MG63 (cell line): ENCODE results near the gene PRKAG2. TPM values are rescaled to one million over a fixed set of nuclear protein-coding genes. Genes with fewer than 3 reads are reported as not detected.

Source experiments
- DNase-seq: peaks from one replicate; pipeline ENCODE4 v3.0.0-alpha.2; 2020
- H3K27me3 ChIP-seq: fragments of 250-450 bp; sonication (Bioruptor Pico); 2 replicates; pipeline ENCODE4 v1.5.1; 2020; ENCODE audit warnings: mild to moderate bottlenecking, moderate library complexity
- H3K36me3 ChIP-seq: fragments of 250-450 bp; sonication (Bioruptor Pico); 2 replicates; pipeline ENCODE4 v1.5.1; 2020; ENCODE audit warnings: mild to moderate bottlenecking, moderate library complexity
- H3K4me3 ChIP-seq: fragments of 250-450 bp; sonication (Bioruptor Pico); 2 replicates; pipeline ENCODE4 v1.5.1; 2020; ENCODE audit warnings: mild to moderate bottlenecking, moderate library complexity
- H3K9me3 ChIP-seq: fragments of 250-450 bp; sonication (Bioruptor Pico); 2 replicates; pipeline ENCODE4 v1.5.1; 2020; ENCODE audit warnings: mild to moderate bottlenecking, moderate library complexity
- total RNA-seq: library from RNA; depleted of rRNA; stranded (reverse); fragments of >200 nt; shearing (Covaris generic); gene quantifications from 2 replicates; pipeline ENCODE4 v1.2.3, GENCODE V29; 2014; ENCODE audit warnings: low replicate concordance

Gene PRKAG2
- total RNA-seq, 1 experiment from 2014 or later, result 15.2 TPM

- Histone ChIP-seq H3K9me3 (no peaks in the 10 kb centered on the region), H3K4me3 (no peak overlapping the region), H3K27me3 (no peaks in the 10 kb centered on the region), H3K36me3 (no peaks in the 10 kb centered on the region)
- no peak for DNase-seq
These were observed 54.3 kb downstream of the PRKAG2 start for GRCh38 chr7:151822541-151823181.

GRCh38 chr7:151821806-151822540, 54.9 kb downstream of the PRKAG2 start:
- DNase-seq, result no peak
- H3K27me3 ChIP-seq, result no peaks in the 10 kb centered on the region
- H3K9me3 ChIP-seq, result no peaks in the 10 kb centered on the region
- H3K36me3 ChIP-seq, result no peaks in the 10 kb centered on the region
- no peak overlapping the region for H3K4me3 ChIP-seq

- no peaks in the 10 kb centered on the region for H3K27me3 ChIP-seq
- H3K36me3 ChIP-seq, result no peaks in the 10 kb centered on the region
- no peak overlapping the region for H3K4me3 ChIP-seq
- no peaks in the 10 kb centered on the region for H3K9me3 ChIP-seq
- no peak for DNase-seq
These were observed 55.7 kb downstream of the PRKAG2 start for GRCh38 chr7:151821226-151821625.

GRCh38 chr7:151820491-151821105, 56.3 kb downstream of the PRKAG2 start:
- Histone ChIP-seq H3K4me3 (no peak overlapping the region), H3K36me3 (no peaks in the 10 kb centered on the region), H3K9me3 (no peaks in the 10 kb centered on the region), H3K27me3 (no peaks in the 10 kb centered on the region)
- no peak for DNase-seq

GRCh38 chr7:151819866-151820265, 57.0 kb downstream of the PRKAG2 start:
- no peaks in the 10 kb centered on the region for H3K9me3 ChIP-seq
- no peak for DNase-seq
- H3K4me3 ChIP-seq, result no peak overlapping the region
- no peaks in the 10 kb centered on the region for H3K36me3 ChIP-seq
- no peaks in the 10 kb centered on the region for H3K27me3 ChIP-seq

GRCh38 chr7:151818674-151819519, 58.0 kb downstream of the PRKAG2 start:
- no peaks in the 10 kb centered on the region for H3K9me3 ChIP-seq
- no peak for DNase-seq
- no peaks in the 10 kb centered on the region for H3K36me3 ChIP-seq
- H3K4me3 ChIP-seq, result no peak overlapping the region
- H3K27me3 ChIP-seq, result no peaks in the 10 kb centered on the region

GRCh38 chr7:151817981-151818673, 58.8 kb downstream of the PRKAG2 start:
- no peaks in the 10 kb centered on the region for H3K27me3 ChIP-seq
- H3K4me3 ChIP-seq, result no peak overlapping the region
- H3K36me3 ChIP-seq, result no peaks in the 10 kb centered on the region
- no peak for DNase-seq
- no peaks in the 10 kb centered on the region for H3K9me3 ChIP-seq

- no peaks in the 10 kb centered on the region for H3K27me3 ChIP-seq
- no peak for DNase-seq
- no peaks in the 10 kb centered on the region for H3K36me3 ChIP-seq
- H3K9me3 ChIP-seq, result no peaks in the 10 kb centered on the region
- H3K4me3 ChIP-seq, result no peak overlapping the region
These were observed 59.6 kb downstream of the PRKAG2 start for GRCh38 chr7:151817315-151817690.

- Histone ChIP-seq H3K27me3 (no peaks in the 10 kb centered on the region), H3K9me3 (no peaks in the 10 kb centered on the region), H3K4me3 (no peak overlapping the region), H3K36me3 (no peaks in the 10 kb centered on the region)
- DNase-seq, result no peak
These were observed 60.2 kb downstream of the PRKAG2 start for GRCh38 chr7:151816562-151817314.

GRCh38 chr7:151815419-151815818, 61.5 kb downstream of the PRKAG2 start:
- no peaks in the 10 kb centered on the region for H3K36me3 ChIP-seq
- H3K4me3 ChIP-seq, result no peak overlapping the region
- no peak for DNase-seq
- no peaks in the 10 kb centered on the region for H3K9me3 ChIP-seq
- no peaks in the 10 kb centered on the region for H3K27me3 ChIP-seq

- no peaks in the 10 kb centered on the region for H3K27me3 ChIP-seq
- no peaks in the 10 kb centered on the region for H3K36me3 ChIP-seq
- DNase-seq, result no peak
- no peak overlapping the region for H3K4me3 ChIP-seq
- no peaks in the 10 kb centered on the region for H3K9me3 ChIP-seq
These were observed 62.4 kb downstream of the PRKAG2 start for GRCh38 chr7:151814400-151815009.

- Histone ChIP-seq H3K27me3 (no peaks in the 10 kb centered on the region), H3K4me3 (no peak overlapping the region), H3K9me3 (no peaks in the 10 kb centered on the region), H3K36me3 (no peaks in the 10 kb centered on the region)
- no peak for DNase-seq
These were observed 62.9 kb downstream of the PRKAG2 start for GRCh38 chr7:151813997-151814396.

GRCh38 chr7:151813445-151813844, 63.5 kb downstream of the PRKAG2 start:
- Histone ChIP-seq H3K36me3 (no peaks in the 10 kb centered on the region), H3K27me3 (no peaks in the 10 kb centered on the region), H3K4me3 (no peak overlapping the region), H3K9me3 (no peaks in the 10 kb centered on the region)
- DNase-seq, result no peak

- Histone ChIP-seq H3K9me3 (no peaks in the 10 kb centered on the region), H3K36me3 (no peaks in the 10 kb centered on the region), H3K27me3 (no peaks in the 10 kb centered on the region), H3K4me3 (no peak overlapping the region)
- DNase-seq, result no peak
These were observed 63.9 kb downstream of the PRKAG2 start for GRCh38 chr7:151812967-151813366.

- Histone ChIP-seq H3K27me3 (no peaks in the 10 kb centered on the region), H3K9me3 (no peaks in the 10 kb centered on the region), H3K36me3 (no peaks in the 10 kb centered on the region), H3K4me3 (no peak overlapping the region)
- DNase-seq, result no peak
These were observed 66.3 kb downstream of the PRKAG2 start for GRCh38 chr7:151810441-151811232.
